HG02588 (cell line): ENCODE measurements around the gene AKR1C3.
"Not testable (repeated sequence)": the region's sequence is repeated elsewhere in the genome, so short reads cannot be mapped to it uniquely, and the experiment has no call there.

Source experiments
- ATAC-seq: cut with Tn5 transposase; IDR thresholded peaks from one replicate; pipeline ENCODE4 v1.9.1; 2021; ENCODE audit warnings: mild to moderate bottlenecking, moderate library complexity; ENCODE audit not compliant: unreplicated experiment

Gene AKR1C3

DNA sequence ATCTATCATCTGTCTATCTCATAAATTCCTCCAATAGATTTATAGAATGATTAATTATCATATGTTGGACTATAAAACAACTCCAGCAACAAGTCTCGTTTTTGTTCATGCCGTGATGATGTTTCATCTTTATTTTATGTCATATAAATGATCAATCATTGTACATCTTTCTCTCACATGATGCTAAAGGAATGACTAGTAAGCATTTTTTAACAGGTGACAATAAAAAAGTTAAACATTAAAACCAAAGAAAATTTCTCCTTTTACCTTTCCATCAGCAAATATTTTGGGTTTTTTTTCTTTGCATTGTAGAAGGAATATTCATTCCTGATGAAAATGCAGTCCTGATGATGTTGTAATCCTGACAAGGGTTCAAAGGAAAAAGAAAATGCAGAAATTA lies 41.4 kb downstream of the AKR1C3 start:
- ATAC-seq: no peak

- ATAC-seq: no peak
Observed at GRCh38 chr10:5136468-5137087, 42.4 kb downstream of the AKR1C3 start.

GRCh38 chr10:5137699-5138098 lies 43.5 kb downstream of the AKR1C3 start:
- ATAC-seq: not testable (repeated sequence)

DNA sequence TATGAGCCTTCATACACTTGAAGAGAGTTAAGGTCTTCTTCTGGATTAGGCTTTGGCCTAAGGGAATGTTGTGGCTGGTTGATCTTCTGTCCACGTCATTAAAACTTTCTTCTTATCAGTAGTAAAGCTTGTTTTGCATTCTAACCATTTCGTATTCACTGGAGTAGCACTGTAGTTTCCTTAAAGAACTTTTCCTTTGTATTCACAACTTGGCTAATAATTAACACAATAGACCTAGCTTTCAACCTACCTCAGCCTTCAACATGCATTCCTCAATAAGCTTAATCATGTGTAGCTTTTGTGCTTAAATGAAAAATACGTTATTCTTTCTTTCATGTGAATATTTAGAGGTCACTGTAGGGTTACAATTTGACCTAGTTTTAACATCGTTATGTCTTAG lies 48.0 kb downstream of the AKR1C3 start:
- no peak for ATAC-seq

GRCh38 chr10:5143137-5143536 lies 48.9 kb downstream of the AKR1C3 start:
- no peak for ATAC-seq

GRCh38 chr10:5146920-5147254 lies 52.7 kb downstream of the AKR1C3 start:
- ATAC-seq: no peak

GRCh38 chr10:5147255-5147980 lies 53.2 kb downstream of the AKR1C3 start:
- ATAC-seq: no peak

DNA sequence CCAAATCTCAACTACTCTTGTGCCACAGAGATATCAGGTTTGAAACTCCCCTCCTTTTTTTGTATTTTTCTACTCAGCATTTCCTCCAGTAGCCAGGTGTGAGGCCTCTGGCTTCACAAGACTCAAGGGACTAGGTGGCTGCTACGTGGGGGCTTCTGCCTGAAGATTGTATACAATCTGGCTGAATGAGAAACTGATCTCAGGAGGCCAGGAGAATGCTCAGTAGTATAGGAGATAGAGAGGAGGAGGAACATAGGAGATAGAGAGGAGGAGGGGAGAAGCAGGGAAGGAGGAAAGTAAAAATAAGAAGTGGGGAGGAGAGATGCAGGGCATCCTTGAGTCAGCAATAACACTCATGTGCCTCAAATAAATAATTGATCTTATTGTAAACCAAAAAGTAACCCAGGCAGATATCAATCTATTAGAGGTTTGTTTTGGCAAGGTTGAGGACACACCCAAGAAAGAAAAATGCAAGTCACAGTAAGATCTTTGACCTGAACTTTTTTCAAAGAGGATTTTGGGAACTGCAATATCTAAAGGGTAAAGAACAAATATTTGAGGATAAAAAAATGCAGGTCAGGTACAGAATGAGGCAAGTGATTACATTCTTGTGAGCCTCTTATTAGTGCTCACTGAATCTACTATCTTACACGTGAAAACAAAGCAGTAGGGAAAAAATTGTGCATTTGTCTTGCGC lies 53.9 kb downstream of the AKR1C3 start:
- ATAC-seq: no peak

GRCh38 chr10:5148678-5149032 lies 54.4 kb downstream of the AKR1C3 start:
- no peak for ATAC-seq

DNA sequence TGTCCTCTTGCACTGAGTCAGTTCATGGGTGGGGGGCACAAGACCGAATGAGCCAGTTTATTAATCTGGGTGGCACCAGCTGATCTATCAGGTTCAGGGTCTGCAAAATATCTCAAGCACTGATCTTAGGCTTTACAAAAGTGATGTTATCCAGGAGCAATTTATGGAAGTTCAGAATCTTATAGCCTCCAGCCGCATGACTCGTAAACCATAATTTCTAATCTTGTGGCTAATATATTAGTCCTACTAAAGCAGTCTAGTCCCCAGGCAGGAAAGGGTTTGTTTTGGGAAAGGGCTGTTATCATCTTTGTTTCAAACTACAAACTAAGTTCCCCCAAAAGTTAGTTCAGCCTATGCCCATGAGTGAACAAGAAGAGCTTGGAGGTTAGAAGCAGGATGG lies 56.9 kb downstream of the AKR1C3 start:
- no peak for ATAC-seq

DNA sequence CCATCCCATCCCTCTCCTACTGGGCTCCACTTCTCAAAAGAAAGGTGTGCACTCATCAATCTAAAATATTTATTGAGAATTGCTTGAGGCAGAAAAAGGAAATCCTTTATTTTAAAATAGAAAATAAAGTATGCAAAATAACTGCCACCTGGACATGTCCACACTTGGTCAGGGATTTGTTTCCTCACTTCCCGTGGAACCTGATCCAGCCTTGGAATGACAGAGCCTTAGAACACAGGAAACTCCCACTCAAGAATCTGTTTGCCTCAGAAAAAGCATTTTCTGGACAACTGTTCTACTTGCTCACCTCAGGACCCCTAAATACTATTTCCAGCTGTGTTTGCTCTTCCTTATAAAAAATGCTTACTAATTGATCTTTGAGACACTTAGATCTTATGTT lies 61.7 kb downstream of the AKR1C3 start:
- ATAC-seq: no peak
